ENCODE results near the gene RASA2.
"Not testable (repeated sequence)": the region's sequence is repeated elsewhere in the genome, so short reads cannot be mapped to it uniquely, and the experiment has no call there.

Gene RASA2

DNA sequence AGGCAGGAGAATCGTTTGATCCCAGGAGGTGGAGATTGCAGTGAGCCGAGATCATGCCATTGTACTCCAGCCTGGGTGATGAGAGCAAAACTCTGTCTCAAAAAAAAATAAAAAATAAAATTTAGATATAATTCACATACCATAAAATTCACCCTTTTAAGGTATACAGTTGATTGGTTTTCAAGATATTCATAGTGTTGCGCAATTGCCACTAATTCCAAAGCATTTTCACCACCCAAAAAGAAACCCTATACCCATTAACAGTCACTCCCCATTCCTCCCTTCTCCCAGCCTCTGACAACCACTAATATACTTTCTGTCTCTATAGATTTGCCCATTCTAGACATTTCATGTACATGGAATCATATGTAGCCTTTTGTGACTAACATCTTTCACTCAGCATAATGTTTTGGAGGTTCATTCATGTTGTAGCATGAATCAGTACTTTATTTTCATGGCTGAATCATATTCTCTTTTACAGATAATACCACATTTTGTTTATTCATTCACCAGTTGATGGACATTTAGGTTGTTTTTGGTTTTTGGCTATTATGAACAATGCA lies 116.7 kb downstream of the RASA2 start:
- DNase-seq: no peak

DNA sequence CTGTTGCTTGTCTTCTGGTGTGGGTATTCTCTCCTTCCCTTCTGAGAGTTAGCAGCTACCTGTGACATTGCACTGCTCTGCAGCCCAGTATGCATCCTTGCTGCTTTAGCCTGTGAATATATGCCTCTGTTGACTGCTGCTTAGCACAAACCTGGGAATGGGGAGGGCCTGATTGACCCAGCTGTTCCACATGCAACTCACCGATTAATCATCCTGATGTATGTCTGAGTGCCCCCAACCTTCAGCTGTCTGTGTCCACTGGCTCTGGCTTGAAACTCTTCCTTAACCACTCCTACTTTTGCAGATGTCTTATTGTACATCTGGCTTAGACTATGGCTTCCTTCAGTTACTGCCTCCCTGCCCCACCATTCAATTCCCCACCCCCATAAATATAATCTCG lies 119.1 kb downstream of the RASA2 start:
- DNase-seq: no peak

DNA sequence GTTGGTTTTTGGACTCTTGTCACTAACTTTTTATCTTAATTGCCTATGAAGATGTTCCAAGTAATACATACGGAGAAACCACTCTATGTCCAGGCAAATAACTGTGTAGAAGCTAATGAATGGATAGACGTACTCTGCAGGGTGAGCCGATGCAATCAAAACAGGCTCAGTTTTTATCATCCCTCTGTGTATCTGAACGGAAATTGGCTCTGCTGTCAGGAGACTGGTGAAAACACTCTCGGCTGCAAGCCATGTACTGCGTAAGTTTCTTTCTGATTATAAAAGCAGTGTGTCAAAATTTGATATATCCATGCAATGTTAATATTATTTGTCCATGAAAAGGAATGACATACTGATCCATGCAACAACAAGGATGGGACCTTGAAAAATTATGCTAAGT lies 121.6 kb downstream of the RASA2 start:
- no peak for DNase-seq

DNA sequence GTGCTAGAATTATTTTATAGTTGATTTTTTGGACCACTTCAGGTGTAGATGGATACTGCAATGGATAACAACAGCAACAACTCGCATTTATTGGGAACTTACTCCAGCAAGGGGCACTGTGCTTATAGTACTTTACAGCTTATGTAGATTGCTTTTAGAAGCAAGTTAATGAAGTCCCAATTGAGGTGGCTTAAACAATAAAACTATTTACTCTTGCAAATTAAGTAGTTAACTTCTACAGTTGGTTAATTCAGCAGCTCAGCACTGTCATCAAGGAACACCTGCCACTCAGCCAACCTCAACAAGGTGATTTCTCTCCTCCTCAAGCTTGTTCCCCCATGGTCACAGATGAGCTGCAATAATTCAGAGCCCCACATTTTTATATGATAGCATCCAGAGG lies 124.1 kb downstream of the RASA2 start:
- no peak for DNase-seq

DNA sequence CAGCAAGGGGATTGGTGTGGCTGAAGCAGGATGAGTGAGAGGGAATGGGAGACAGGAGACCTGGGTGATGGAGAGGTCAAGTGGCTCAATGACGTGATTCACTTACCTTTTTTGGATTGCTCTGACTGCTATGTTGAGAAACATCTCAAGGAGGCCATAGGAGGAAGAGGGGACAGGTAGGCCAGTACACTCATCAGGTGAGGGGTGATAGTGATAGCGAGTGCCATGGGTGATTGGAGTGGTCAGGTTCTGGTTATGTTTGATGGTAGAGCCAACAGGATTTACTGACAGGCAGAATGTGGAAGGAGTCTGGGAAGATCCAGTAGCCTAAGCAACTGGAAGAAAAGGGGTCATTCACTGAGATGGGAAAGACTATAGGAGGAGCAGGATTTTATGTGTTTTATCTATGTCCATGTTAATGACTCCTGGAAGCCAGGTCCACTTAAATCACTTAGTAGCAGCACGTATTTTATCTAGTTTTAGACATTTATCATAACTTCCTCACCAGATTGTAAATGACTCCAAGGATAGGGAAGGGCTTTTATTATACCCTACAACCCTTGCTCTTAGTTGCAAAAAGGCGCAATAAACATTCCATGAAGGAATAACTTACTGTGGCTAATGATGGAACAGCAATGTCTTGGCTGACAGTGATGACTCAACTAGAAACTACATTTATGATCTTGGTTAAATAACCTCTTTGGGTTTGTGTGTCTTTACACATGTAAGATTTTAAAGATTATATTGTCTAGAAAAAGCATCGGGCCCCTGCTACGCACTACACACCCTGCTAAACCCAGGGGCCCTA lies 131.5 kb downstream of the RASA2 start:
- no peak for DNase-seq

DNA sequence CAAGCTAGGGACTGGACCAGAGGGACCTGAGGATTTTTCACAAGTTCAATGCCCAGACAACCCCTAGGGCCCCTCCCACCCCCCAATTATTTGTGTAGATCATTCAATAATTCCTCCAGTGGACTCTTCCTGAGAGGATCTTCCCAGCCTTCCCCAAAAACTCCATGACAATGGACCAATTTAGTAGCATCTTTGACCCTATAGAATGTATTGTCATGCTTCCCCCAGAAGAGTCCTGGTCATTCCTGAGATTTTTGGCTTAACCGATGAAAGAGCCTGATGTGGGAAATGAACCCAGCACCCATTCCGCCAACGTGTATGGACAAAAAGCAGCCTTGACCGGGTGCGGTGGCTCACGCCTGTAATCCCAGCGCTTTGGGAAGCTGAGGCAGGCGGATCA lies 132.1 kb downstream of the RASA2 start:
- no peak for DNase-seq

DNA sequence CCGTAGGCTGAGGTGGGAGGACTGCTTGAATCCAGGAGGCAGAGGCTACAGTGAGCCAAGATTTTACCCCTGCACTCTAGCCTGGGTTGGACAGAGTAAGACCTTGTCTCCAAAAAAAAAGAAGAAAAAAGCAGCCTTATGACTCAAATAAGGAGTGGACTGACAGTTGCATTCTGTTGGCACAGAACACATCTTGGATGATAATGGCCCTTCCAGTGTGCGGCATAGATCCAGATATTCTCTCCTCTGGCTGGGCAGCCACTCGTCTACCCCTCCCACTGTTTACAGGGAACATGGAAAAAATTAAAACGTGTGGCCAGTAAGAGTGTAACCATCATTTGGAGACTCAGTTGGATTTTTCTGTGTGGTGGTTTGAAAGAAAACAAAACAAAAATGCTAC lies 132.6 kb downstream of the RASA2 start:
- DNase-seq: no peak

DNA sequence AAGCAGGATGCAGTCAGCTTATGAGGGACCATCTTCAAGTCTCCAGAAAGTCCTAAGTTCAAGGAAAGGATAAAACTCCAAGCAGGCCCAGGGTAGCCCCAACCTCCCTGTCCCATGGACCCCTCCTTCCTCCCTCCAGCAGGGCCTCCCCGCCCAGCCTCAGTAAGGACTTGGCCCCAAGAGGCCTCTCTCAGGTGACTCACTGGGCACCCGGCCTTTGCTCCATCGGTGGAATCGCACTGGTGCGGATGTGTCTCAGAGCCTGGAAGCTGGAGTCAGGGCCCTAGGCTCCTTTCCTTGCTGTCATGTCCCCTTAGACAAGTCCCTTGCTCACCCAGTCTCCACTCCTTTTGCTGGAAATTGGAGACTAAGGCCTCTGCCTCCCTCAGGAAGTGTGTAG lies 136.9 kb downstream of the RASA2 start:
- no peak for DNase-seq

DNA sequence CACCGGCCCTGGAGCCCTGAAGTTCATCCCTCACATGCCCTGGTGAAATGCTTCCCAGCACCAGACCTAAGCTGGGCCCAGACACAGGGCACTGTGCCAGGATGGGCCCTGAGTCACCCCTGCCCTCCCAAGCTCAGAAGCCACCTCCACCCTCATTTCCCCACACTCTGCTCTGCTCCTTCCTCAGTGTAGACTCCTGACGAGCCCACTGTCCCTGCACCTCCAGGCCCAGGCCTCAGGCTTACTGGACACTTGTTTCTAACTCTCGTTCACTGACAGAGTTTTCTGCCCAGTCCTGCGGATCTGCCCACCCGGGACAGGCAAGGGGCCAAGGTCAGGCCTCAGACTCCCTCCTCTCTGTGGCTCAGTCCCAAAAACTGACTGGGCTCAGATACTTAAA lies 138.7 kb downstream of the RASA2 start:
- DNase-seq: no peak

DNA sequence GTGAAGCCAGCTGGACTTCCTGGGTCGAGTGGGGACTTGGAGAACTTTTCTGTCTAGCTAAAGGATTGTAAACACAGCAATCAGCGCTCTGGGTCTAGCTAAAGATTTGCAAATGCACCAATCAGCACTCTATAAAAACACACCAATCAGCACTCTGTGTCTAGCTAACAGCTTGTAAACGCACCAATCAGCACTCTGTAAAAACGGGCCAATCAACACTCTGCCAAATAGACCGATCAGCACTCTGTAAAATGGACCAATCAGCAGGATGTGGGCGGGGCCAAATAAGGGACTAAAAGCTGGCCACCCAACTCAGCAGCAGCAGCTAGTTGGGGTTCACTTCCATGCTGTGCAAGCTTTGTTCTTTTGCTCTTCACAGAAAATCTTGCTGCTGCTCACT lies 141.5 kb downstream of the RASA2 start:
- DNase-seq: not testable (repeated sequence)

DNA sequence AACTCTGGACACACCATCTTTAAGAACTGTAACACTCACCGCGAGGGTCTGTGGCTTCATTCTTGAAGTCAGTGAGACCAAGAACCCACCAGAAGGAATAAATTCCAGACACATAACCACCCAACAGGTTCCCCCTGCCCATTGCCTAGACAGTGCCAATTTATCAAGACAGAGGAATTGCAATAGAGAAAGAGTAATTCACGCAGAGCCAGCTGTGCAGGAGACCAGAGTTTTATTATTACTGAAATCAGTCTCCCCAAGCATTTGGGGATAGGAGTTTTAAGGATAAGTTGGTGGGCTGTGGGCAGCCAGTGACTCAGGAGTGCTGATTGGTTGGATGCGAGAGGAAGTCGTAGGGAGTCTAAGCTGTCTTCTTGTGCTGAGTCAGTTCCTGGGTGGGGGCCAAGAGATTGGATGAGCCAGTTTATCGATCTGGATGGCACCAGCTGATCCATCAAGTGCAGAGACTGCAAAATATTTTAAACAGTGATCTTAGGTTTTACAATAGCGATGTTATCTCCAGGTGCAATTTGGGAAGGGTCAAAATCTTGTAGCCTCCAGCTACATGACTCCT lies 142.1 kb downstream of the RASA2 start:
- DNase-seq: not testable (repeated sequence)

DNA sequence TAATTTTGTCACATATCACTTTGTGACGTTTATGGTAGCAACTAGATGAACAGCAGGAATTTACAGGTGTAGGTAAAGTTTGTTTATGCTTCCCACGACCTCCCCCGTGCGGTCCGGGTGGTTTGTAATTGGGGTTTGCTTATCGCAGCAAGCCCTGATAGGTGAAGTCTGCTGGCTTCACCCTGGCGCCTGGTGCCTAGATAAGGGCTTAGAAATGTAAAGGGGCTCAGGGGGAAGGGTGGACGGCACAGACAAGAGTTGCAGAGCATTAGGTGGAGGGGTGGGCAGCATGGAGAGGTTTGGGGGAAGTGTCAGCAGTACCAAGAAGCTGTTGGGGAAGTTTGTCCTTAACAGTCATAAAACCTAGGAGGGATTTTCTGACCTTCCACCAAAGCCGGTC lies 143.1 kb downstream of the RASA2 start:
- no peak for DNase-seq

DNA sequence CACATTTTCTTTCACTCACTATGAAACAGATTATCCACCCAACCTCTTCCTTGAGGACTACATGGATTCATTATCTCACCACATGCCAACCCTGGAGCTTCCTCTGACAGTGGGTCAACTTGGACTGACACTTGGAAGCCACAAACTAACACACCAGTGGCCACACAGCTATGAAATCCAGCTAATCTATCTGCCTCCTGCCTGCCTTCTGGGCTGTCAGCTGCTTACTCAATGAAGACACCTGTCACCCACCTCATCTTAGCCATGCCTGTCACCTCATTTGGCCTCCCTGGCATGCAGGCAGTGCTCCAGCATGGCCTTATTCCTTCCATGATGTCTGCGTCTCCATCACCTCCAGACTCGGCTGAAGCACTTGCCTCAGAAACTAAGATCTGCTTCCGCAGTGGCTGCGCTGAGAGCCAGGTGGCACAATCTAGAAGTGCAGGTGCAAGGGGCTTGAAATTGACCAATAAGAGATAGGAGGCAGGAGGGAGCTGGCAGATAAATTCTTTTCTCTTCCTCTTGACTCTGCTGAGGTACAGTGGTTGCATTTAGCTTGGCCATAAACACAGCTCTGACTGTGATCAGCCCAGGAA lies 146.1 kb downstream of the RASA2 start:
- no peak for DNase-seq

DNA sequence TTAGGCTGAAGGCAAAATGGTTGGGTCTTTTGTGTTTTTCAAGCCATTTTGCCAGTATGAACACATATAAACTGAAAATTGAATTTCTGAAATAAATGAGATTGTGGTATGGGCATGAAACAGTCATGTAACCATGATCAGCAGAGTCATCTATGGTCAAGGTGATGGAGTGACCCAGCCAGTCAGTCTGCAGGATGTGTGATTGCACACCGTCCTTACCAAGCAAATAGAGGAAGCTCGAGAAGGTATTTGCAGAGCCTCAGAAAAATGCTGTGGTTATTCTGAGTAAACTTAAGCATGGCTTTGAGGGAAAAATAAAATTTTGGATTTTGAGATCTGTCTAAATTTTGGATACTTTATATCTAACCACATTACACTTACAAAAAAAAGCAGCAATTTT lies 155.4 kb downstream of the RASA2 start:
- no peak for DNase-seq

DNA sequence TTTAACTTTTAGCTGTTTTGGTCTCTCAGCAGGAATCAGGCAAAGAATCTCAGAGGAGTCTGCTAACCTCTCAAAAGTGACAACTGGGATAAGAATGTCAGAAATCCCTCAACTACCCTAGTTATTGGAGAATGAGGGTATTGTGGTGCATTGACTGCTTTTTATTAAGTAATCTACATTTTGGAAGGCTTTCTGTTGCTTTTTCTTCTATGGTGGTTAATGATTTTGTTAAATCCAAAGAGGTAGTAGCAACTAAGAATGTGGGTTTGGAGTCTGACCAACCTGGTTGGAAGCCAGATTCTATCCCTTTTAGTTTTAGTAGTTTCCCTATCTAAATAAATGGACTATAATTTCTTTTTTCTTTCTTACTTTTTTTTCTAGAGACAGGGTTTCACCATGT lies 156.6 kb downstream of the RASA2 start:
- no peak for DNase-seq

DNA sequence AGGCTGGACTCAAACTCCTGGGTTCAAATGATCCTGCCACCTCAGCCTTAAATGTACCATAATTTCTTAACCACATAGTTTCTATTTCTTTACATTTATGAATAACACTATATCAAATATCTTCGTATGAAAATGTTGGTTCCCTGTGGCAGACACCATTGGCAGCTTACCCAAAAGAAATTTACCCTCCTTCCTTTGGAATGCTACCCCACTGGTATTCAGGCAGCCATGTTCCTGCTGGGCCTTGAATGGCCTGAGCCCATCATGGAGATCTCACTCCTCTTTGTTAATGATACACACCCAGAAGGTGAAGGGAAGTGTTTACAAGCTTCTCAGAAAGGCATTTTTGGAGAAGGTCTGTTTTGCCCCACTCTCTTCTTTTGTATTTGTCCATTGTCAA lies 157.0 kb downstream of the RASA2 start:
- DNase-seq: no peak

DNA sequence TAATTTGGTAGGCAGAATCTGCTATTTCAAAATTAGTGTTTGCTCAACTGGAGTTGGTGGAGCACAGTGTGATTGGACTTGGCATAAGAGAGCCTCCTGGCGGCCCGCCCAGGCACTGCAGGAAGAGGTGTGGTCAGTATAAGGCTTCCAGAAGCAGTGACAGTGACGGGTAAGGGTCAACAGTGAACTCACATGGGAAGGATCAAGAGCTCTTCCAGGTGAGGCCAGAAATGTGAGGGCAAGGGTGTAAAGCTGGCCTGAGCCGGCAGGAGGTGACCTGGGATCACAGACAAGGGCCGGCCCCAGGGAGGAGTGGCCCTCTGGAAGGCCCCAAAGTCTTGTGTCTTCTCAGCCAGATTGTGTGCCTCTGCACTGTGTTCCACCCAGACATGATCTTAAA lies 158.1 kb downstream of the RASA2 start:
- peak; percentile 0 for DNase-seq

DNA sequence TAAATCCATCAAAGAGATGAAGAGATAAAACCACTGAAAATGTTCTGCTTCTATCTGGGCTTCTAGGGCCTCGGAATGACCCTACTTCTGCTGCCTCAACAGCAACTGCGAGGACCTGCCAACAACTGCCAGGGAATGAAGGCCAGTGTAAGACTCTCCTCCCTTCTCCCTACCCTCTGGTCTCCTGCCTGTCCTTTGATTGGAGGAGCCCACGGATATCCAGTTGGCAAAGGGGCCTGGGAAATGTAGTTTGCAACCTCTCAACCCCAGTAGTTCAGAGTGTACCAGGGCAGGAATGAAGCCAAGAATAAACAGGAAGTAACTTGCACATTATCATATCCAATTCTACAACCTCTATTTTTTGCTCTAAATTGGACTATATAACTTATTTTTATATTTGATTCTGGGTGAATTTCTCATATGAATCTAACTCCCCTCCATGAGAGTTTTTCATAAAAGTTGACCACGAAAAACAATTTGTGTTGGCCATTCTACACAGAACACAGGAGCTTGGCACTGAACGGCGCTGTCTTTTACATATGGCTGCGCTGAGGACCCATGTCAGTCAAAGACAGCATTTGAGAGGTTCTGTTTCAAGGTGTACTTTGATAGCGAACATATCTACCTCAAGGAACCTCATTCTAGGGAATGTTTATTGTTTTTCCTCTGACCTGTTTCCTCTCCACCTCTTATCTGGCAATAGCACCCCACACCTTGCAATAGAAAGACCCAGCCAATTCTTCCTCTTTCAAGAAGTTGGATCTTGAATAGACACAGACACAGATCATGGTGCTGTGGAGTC lies 160.1 kb downstream of the RASA2 start:
- no peak for DNase-seq

DNA sequence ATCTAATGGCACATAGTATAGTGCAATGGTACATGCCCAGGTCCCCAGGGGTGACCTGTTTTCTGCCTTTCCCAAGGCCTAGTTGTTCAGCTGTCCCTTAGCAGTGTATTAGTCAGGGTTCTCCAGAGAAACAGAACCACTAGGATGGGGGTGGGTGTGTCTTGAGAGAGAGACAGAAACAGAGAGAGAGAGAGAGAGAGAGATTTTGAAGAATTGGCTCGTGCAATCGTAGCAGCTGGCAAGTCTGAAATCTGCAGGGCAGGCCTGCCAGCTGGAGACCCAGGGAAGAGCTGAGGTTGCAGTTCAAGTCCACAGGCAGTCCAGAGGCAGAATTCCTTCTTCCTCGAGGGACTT lies 160.7 kb downstream of the RASA2 start:
- DNase-seq: no peak

DNA sequence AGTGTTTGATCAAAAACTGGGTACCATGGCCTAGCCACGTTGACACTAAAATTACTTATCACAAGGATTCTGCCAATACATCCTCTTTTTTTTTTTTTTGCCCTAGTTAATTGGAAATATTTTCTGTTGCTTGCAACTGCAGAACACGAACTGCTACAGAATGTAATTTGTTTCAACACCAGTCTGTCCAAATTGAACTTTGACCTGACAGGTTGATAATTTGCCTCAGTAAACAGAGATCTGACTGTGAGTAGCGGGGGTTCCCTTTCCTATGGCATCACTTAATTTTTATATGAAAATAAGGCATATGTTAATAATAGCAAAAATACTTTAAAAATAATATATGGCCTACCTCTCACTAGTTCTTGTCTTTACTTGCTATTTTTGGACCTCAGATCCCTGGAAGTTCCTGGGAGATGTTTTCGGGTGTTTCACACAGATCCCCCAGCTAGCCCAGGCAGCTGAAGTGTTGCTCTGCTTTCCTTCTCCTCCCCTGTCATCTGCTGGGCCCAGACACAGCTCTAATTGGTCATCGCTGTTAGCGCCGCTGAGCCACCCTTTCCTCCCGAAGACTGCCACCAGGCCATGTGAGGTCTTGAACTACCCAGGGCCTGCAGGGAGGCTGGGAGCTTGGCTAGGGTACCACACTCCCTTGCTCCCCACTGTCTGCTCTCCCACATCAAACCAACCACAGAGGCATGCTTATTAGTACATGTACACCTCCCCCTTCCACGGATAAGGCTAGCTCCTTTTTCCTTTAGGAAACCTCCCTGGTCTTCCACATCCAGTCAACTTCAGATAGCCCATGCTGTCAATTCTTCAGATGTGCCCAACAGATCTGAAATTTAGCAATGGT lies 161.5 kb downstream of the RASA2 start:
- no peak for DNase-seq

DNA sequence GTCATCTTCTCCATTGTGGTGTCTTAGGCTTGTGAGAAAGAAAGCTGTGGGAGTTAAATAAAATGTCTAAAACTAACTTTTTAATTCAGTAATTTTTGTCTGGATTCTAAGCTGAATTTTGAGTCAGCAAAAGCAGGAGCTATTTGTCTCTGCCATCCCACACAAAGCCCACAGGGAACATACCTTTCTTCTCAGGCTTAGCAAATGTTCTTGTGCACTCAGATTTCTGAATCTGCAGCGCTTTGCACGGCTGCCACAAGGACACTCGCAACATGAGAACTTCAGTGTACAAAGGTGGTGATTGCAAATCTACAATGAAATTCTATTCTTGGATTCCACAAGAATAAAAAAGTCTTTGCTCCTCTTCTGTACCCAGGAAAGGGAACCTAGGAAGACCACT lies 163.0 kb downstream of the RASA2 start:
- no peak for DNase-seq

DNA sequence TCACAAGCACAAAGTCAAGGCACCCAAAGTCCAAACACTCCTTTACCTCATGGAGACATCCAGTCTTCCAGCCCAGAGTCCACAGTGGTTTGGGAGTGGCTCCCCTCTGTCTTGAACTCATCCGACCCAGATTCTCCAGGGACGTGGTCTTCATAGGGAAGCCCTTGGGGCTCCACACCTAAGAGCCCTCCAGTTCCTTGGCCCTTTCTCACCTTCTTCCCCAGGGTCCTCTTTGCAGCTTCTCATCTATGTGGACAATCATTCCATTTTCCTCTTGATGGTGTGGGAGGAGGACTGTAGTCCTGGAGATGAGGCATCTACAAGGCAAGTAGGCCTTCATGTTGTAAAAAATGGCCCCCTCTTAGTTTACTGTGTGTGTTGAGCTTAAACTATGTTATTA lies 164.0 kb downstream of the RASA2 start:
- no peak for DNase-seq

DNA sequence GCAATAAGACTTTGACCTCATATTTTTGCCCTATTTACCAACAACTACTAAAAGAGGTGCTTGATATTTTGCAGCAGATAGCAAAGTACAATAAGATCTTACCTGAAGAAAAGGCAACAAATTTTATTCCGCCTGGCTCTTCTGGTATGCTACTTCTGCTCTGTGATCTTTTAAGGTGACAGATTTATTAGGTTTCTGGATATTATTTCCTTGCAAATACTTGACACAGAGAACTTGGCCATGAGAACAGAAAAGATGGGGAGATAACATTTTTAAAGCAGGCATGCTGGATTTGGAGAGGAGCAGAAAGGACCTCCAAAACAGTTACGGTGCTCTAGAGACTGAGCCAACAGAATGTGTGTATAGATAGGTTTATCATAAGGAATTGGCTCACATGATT lies 164.6 kb downstream of the RASA2 start:
- DNase-seq: no peak
